ENCODE measurements around the gene FBN1.

- TF ChIP-seq EP300 (IDR thresholded peaks at IDR 0.05), result no peak
- TF ChIP-seq CTCF (IDR thresholded peaks at IDR 0.05), result no peak
- TF ChIP-seq POLR2A (IDR thresholded peaks at IDR 0.05), result no peak
- no peak for TF ChIP-seq POLR2AphosphoS5 (IDR thresholded peaks at IDR 0.05)
Measured at GRCh38 chr15:48370460-48370859, 275.0 kb downstream of the FBN1 start.

Measured in upper lobe of left lung (tissue), 4 donors.